AG10803 (cell line): ENCODE results near the gene NACA2.
"Not testable (repeated sequence)": the region's sequence is repeated elsewhere in the genome, so short reads cannot be mapped to it uniquely, and the experiment has no call there.

Source experiments
- DNase-seq: peaks from one replicate; pipeline ENCODE4 v3.0.0; 2010; ENCODE audit warnings: low read depth
- H3K4me3 ChIP-seq: 2 replicates; pipeline ENCODE4 v1.5.1; 2011; ENCODE audit warnings: mild to moderate bottlenecking, low read length, control low read depth
- TF ChIP-seq, protein P1 (sequence below): conservative IDR thresholded peaks from 2 replicates; pipeline ENCODE4 v1.5.1; 2011; ENCODE audit warnings: mild to moderate bottlenecking, low read length, control low read depth, inconsistent platforms

NACA2 gene

DNA sequence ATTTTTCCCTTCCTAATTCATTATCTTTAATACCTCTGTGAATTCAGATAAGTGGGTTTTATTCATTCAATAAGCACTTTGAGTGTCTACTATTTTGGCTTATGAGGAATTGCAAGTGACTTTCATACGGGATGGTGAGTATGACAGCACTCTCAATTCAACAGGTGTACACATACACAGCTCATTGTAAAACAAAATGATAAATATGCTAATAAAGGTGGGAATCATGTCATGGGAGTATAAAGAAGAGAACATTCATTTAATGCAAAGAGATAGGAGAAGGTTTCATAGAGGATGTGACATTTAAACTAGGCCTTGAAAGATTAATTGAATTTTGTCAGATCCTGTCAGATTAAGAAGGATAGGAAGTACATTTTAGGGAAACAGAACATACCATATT lies 19.4 kb downstream of the NACA2 start:
- no peak overlapping the region for H3K4me3 ChIP-seq
- TF ChIP-seq, protein P1, sequence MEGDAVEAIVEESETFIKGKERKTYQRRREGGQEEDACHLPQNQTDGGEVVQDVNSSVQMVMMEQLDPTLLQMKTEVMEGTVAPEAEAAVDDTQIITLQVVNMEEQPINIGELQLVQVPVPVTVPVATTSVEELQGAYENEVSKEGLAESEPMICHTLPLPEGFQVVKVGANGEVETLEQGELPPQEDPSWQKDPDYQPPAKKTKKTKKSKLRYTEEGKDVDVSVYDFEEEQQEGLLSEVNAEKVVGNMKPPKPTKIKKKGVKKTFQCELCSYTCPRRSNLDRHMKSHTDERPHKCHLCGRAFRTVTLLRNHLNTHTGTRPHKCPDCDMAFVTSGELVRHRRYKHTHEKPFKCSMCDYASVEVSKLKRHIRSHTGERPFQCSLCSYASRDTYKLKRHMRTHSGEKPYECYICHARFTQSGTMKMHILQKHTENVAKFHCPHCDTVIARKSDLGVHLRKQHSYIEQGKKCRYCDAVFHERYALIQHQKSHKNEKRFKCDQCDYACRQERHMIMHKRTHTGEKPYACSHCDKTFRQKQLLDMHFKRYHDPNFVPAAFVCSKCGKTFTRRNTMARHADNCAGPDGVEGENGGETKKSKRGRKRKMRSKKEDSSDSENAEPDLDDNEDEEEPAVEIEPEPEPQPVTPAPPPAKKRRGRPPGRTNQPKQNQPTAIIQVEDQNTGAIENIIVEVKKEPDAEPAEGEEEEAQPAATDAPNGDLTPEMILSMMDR, result no peak
- no peak for DNase-seq

DNA sequence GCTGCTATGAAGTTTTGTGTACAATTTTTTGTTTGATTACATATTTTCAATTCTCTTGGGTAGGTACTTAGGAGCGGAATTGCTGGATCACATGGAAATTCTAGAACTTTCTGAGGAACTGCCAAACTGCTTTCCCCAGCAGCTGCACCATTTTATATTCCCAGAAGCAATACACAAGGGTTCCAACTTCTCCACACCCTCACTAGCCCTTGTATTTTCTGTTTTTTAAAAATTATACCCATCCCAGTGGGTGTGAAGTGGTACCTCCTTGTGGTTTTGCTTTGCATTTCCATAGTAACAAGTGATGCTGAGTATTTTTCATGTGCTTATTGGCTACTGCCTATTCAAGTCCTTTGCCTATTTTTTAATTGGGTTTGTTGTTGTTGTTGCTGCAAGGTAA lies 20.9 kb downstream of the NACA2 start:
- no peak for DNase-seq
- TF ChIP-seq, protein P1, result no peak
- no peak overlapping the region for H3K4me3 ChIP-seq

DNA sequence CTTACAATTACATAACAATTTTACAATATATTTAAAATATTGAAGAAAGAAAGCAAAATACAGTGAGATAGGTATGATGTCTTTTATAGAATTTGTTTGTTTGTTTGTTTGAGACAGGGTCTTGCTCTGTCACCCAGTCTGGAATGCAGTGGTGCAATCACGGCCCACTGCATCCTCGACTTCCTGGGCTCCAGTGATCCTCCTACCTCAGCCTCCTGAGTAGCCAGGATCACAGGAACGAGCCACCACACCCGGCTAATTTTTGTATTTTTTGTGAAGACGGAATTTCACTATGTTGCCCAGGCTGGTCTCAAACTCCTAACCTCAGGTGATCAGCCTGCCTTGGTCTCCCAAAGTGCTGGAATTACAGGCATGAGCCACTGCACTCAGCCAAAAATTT lies 21.5 kb downstream of the NACA2 start:
- not testable (repeated sequence) for H3K4me3 ChIP-seq, DNase-seq

DNA sequence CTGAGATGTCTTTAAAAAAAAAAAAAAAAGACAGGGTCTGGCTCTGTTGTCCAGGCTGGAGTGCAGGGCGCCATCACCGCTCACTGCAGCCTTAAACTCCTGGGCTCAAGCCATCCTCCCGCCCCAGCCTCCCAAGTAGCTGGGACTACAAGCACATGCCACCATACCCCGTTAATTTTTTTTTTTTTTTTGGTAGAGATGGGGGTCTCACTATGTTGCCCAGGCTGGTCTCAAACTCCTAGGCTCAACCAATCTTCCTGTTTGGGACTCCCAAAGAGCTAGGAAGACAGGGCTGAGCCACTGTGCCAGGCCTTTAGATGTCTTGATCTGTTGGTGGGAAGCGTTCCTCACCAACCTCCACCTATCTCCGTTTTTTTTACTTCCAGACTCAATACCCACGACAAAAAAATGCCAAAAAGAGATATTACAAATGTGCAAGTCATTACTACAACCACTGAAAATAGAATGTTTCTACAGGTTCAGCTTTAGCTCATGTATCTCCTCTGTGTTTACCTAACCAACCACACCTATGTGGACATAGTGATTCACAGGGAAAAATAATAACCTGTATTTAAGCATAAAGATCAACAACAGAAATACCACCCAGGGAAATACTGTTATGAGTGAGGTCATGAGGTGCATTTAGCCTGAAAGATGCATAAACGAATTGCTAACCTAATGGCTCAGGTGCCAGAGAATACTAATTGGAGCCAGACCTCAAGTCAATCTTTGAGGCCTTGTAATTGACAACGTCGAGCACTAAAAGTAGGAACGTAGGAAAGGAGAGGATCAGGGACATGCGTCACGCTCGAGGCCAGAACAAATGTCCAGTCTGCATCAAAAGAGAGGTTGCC lies 22.6 kb downstream of the NACA2 start:
- TF ChIP-seq, protein P1, result no peak
- no peak overlapping the region for H3K4me3 ChIP-seq
- DNase-seq, result no peak

DNA sequence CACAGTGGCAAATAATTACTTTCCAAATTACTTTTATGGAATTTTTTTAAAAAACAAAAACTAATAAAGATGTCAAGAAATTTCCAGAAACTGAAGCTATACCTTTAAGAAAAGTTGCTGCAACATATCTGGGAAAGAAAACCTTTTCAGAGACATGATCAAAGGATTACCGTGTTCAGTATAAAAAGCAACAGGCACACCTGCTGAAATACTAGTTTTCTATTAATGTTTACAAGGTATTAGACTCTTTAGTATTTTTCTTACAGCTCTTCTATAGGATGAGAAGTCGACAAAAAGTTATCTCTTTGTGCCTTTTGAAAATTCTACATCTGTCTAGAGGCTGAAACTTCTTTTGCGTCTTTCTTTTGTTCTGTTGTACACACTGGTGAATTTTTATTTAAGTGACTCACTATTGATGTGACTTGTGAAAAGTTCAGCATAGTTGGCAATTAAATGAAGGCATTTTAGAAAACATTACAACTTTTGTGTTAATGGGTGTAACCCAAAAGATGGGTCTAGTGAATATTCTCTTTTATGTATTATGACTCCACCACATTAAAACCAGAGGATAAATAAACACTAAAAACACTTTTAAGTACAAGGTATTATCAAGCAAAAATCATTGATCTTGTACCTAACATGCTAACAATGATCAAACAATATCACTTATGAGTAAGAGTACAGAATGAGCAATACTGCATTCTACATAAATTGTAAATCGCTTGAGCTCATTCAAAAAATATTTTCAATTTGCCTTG lies 23.8 kb downstream of the NACA2 start:
- TF ChIP-seq, protein P1, result no peak
- no peak overlapping the region for H3K4me3 ChIP-seq
- no peak for DNase-seq

DNA sequence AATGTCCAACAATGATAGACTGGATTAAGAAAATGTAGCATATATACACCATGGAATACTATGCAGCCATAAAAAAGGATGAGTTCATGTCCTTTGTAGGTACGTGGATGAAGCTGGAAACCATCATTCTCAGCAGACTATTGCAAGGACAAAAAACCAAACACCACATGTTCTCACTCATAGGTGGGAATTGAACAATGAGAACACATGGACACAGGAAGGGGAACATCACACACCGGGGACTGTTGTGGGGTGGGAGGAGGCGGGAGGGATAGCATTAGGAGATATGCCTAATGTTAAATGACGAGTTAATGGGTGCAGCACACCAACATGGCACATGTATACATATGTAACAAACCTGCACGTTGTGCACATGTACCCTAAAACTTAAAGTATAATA lies 24.6 kb downstream of the NACA2 start:
- H3K4me3 ChIP-seq, DNase-seq: not testable (repeated sequence)

DNA sequence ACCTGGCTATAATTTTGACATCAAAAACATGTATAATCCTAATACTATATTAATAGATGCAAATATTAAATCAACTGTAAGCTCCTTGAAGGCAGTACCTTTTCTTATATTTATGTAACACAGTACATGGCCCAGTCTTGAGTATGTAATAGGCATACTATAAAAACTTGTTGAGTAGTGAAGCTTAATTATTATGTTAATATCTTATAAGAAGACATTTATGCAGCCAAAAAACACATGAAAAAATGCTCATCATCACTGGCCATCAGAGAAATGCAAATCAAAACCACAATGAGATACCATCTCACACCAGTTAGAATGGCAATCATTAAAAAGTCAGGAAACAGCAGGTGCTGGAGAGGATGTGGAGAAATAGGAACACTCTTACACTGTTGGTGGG lies 25.2 kb downstream of the NACA2 start:
- not testable (repeated sequence) for H3K4me3 ChIP-seq, DNase-seq

DNA sequence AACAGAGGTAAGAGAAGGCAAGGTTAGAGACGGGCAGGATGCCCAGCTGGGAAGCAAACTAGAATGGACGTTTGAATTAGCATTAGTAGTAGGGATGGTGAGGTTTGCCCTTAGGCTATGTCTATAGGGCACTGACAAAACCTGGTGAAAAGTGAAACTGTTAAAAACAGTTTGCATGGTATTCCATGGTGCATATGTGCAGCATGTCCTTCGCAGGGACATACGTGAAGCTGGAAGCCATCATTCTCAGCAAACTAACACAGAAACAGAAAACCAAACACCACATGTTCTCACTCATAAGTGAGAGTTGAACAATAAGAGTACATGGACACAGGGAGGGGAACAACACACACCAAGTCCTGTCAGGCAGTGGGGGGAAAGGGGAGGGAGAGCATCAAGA lies 25.8 kb downstream of the NACA2 start:
- TF ChIP-seq, protein P1, result no peak
- no peak overlapping the region for H3K4me3 ChIP-seq
- no peak for DNase-seq
